Mesangial cell (primary cell): ENCODE results near the gene PCDHGA10. TPM values are rescaled to one million over a fixed set of nuclear protein-coding genes. Genes with fewer than 3 reads are reported as not detected.

ENCODE experiments used
- total RNA-seq: library from RNA; depleted of rRNA; stranded (reverse); fragments of >200 nt; gene quantifications from 2 replicates; pipeline ENCODE4 v1.2.3, GENCODE V29; 2015

Gene PCDHGA10
- total RNA-seq, result 2.8 and 10.5 TPM in 2 replicates

DNA sequence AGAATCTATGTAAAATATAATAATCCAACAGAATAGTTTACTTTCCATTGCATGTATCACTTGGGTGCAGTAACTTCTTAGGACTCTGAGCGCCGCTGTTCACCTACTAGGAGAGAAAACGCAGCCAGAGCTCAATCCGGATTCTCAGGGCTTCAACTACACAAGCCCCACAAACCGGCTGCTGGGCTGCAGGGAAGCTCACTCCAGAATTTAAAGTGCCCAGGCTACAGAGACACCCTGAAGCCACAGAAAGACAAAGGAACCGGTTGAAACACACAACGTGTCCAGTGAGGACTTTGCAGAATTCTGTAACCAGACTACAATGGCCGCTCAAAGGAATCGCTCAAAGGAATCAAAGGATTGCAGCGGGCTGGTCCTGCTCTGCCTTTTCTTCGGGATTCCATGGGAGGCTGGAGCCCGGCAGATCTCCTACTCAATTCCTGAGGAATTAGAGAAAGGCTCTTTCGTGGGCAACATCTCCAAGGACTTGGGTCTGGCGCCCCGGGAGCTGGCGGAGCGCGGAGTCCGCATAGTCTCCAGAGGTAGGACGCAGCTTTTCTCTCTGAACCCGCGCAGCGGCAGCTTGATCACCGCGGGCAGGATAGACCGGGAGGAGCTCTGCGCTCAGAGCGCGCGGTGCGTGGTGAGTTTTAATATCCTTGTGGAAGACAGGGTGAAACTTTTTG lies at the start of gene PCDHGA10:
Gene PCDHGA10 (plus strand): TSS at position 134 of the 686 bp plus-strand sequence. CDS start 189 bp downstream, at position 323.

DNA sequence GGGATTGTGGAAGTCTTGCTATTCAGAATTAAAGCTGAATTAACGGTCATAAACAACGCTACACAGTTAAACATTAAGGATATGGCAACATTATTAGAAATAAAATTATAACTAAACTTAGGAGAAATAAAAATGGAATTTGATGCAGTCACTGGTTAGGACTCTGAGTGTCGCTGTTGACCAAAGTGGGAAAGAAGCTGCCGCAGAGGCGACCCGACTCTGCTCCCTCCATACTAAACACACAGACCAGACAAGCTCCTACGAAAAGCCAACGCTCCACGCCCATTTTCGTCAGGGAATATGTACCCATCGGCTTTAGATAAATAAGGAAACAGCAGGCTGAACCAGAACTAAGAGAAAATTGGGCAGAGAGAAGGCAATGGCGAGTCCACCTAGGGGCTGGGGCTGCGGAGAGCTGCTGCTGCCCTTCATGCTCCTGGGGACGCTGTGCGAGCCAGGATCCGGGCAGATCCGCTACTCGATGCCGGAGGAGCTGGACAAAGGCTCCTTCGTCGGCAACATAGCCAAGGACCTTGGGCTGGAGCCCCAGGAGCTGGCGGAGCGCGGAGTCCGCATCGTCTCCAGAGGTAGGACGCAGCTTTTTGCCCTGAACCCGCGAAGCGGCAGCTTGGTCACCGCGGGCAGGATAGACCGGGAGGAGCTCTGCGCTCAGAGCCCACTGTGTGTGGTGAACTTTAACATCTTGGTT lies 48.7 kb upstream of the PCDHGA10 start, which contains the start of gene PCDHGA5:
Gene PCDHGA5 (plus strand): TSS at position 211 of the 709 bp plus-strand sequence. CDS start 169 bp downstream, at position 380.

DNA sequence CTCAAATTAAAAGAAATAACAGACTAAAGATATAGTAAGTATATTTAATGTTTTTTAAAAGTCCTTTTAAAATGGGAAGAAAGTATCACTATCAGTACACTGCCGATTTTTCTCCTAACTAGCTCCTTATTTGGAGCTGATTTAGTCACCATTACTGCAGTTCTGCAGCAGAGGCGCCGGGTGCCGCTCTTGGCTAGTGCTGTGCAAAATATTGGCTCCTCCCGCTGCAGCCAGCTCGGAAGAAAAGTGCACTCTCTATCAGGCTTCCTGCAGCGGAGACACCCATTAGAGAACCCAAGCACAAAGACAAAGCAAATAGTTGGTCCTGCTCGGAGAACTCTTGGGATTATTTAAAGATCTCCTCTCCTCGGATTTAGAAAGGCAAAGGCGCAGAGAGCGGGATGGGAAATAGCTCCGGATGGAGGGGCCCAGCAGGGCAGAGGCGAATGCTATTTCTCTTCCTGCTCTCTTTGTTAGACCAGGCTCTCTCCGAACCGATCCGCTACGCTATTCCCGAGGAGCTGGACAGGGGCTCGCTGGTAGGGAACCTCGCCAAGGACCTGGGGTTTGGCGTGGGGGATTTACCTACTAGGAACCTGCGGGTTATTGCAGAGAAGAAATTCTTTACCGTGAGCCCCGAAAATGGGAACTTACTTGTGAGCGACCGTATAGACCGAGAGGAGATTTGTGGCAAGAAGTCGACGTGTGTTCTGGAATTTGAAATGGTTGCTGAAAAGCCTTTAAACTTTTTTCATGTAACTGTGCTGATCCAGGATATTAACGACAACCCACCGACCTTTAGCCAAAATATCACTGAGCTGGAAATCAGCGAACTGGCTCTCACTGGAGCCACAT lies 42.6 kb upstream of the PCDHGA10 start, which contains the start of gene PCDHGB3:
Gene PCDHGB3 (plus strand): TSS at position 249 of the 855 bp plus-strand sequence. CDS start 153 bp downstream, at position 402.

DNA sequence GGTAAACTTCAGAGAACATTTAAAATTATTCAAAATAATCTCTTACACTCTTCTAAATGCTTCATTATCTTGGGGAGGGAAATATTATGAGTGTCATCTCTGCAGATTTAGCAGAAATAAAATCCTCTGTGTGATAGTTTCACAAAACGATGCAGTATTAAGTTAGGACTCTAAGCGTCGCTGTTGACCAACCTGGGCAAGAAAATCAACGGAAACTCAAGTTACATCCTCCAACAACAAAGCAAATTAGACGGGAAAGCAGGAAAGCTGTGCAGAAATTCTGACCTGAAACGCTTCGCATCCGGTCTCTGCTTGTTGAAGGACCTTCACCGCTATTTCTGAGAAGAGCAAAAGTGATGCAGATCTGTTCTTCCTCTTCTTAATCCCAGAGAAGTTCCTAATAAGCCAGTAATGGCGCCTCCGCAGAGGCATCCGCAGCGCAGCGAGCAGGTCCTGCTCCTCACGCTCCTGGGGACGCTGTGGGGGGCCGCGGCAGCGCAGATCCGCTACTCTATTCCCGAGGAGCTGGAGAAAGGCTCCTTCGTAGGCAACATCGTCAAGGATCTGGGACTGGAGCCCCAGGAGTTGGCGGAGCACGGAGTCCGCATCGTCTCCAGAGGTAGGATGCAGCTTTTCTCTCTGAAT lies 39.0 kb upstream of the PCDHGA10 start, which contains the start of gene PCDHGA6:
Gene PCDHGA6 (plus strand): TSS at position 219 of the 645 bp plus-strand sequence. CDS start 193 bp downstream, at position 412.

DNA sequence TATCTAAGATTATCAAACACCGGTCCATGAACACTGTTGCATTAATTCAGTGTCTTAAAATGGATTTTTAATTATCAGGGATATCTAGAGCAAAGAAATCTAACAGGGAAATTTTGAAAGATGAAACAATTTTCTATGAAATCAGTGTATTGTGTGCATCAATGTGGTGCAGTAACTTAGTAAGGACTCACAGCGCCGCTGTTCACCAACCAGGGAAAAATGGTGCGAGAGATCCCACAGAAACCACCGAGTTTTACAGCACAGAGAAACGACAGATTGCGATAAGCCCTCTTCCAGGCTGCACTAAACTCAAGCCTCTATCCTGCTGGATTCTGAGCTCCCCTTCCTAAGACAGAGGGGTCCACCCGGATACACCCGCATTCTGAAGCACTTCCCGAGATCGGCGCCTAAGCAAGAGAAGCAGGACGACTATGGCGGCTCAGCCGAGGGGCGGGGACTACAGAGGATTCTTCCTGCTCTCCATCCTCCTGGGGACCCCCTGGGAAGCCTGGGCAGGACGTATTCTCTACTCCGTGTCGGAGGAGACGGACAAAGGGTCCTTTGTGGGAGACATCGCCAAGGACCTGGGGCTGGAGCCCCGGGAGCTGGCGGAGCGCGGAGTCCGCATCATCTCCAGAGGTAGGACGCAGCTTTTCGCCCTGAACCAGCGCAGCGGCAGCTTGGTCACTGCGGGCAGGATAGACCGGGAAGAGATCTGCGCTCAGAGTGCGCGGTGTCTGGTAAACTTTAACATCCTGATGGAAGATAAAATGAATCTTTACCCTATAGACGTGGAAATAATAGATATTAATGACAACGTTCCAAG lies 30.1 kb upstream of the PCDHGA10 start, which contains the start of gene PCDHGA7:
Gene PCDHGA7 (plus strand): TSS at position 274 of the 826 bp plus-strand sequence. CDS start 158 bp downstream, at position 432.

DNA sequence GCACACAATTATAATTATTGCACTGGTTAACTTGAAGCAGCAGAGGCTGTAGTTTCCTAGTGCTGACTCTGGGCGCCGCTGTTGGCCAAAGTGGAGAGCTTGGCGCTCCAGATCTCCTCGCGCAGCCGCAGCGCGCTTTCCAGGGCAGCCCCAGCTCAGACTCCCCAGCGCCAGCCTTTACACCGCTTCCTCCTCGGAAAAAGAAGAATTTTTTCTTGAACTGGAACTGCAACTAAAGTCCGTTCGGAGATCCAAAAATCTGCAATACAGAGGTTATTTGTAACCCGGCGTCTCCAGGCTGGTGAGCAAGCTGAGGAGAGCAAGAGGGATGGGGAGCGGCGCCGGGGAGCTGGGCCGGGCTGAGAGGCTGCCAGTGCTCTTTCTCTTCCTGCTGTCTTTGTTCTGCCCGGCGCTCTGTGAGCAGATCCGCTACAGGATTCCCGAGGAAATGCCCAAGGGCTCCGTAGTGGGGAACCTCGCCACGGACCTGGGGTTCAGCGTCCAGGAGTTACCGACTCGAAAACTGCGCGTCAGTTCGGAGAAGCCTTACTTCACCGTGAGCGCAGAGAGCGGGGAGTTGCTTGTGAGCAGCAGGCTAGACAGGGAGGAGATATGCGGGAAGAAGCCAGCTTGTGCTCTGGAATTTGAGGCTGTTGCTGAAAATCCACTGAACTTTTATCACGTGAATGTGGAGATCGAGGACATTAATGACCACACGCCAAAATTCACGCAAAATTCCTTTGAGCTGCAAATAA lies 25.1 kb upstream of the PCDHGA10 start, which contains the start of gene PCDHGB4:
Gene PCDHGB4 (plus strand): TSS at position 142 of the 755 bp plus-strand sequence. CDS start 187 bp downstream, at position 329.

DNA sequence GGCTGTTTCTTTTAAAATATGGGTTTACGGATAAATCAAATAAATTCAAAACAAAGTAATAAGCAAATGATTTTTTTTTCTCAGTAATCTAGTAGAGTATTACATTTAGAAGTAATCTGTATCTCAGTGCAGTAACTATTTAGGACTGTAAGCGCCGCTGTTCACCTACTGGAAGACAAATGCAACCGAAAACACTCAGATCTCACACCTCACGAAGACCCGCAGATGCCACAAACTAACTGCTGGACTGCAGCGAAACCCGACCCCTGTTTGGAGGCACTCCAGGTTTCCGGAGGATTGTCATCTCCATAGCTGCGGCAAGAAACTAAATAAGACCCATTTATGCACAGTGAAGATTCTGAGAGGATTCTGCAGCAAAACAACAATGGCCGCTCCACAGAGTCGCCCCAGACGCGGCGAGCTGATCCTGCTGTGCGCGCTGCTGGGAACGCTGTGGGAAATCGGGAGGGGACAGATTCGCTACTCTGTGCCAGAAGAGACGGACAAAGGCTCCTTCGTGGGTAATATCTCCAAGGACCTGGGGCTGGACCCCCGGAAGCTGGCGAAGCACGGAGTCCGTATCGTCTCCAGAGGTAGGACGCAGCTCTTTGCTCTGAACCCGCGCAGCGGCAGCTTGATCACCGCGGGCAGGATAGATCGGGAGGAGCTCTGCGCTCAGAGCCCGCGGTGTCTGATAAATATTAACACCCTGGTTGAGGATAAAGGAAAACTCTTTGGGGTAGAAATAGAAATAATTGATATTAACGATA lies 20.2 kb upstream of the PCDHGA10 start, which contains the start of gene PCDHGA8:
Gene PCDHGA8 (plus strand): TSS at position 205 of the 770 bp plus-strand sequence. CDS start 181 bp downstream, at position 386.

DNA sequence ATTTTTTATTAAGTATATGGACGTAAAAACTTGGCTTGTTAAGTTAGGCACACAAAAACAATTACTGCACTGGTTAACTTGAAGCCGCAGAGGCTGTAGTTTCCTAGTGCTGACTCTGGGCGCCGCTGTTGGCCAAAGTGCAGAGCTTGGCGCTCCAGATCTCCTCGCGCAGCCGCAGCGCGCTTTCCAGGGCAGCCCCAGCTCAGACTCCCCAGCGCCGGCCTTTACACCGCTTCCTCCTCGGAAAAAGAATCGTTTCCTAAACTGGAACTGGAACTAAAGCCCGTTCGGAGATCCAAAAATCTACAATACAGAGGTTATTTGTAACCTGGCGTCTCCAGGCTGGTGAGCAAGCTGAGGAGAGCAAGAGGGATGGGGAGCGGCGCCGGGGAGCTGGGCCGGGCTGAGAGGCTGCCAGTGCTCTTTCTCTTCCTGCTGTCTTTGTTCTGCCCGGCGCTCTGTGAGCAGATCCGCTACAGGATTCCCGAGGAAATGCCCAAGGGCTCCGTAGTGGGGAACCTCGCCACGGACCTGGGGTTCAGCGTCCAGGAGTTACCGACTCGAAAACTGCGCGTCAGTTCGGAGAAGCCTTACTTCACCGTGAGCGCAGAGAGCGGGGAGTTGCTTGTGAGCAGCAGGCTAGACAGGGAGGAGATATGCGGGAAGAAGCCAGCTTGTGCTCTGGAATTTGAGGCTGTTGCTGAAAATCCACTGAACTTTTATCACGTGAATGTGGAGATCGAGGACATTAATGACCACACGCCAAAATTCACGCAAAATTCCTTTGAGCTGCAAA lies 14.8 kb upstream of the PCDHGA10 start, which contains the start of gene PCDHGB5:
Gene PCDHGB5 (plus strand): TSS at position 192 of the 796 bp plus-strand sequence. CDS start 181 bp downstream, at position 373.

DNA sequence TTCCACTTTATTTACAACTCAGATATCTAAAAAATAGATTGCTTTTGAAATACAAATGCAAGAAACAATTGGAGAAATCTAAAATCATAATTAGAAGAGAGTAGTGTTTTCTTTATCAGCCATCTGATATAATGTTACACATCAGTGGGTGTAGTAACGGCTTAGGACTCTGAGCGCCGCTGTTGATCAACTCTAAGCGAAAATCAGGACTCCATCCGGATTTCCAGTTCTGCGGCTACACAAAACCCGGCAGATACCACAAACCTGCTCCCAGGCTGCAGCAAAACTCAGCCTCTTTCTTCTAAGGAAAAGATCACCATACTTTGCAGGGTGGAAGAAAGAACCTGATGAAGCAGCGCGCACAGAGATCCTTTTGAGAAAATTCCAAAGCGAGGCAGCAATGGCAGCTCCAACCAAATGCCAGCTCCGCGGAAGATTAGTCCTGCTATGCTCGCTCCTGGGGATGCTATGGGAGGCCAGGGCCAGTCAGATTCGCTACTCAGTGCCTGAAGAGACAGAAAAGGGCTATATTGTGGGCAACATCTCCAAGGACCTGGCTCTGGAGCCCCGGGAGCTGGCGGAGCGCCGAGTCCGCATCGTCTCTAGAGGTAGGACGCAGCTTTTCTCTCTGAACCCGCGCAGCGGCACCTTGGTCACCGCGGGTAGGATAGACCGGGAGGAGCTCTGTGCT lies 10.1 kb upstream of the PCDHGA10 start, which contains the start of gene PCDHGA9:
Gene PCDHGA9 (plus strand): TSS at position 226 of the 691 bp plus-strand sequence. CDS start 175 bp downstream, at position 401.

DNA sequence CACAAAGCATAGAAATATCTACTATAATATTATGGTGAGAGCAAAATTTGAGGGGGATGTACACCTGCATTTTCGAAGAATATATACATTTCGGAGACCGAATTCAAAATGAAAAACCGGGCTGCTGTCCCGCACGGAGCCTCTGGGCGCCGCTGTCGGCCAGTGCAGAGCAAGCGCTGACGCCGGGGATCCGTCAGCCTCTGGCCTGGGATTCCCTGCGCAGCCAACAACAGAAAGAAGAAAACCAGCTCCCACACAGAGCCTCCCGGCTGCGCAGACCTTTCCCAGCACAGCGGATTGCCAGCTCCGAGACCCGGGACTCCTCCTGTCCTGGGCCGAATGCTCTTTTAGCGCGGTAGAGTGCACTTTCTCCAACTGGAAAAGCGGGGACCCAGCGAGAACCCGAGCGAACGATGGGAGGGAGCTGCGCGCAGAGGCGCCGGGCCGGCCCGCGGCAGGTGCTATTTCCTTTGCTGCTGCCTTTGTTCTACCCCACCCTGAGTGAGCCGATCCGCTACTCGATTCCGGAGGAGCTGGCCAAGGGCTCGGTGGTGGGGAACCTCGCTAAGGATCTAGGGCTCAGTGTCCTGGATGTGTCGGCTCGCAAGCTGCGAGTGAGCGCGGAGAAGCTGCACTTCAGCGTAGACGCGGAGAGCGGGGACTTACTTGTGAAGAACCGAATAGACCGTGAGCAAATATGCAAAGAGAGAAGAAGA lies 4.8 kb upstream of the PCDHGA10 start, which contains the start of gene PCDHGB6:
Gene PCDHGB6 (plus strand): TSS at position 232 of the 716 bp plus-strand sequence. CDS start 182 bp downstream, at position 414.

DNA sequence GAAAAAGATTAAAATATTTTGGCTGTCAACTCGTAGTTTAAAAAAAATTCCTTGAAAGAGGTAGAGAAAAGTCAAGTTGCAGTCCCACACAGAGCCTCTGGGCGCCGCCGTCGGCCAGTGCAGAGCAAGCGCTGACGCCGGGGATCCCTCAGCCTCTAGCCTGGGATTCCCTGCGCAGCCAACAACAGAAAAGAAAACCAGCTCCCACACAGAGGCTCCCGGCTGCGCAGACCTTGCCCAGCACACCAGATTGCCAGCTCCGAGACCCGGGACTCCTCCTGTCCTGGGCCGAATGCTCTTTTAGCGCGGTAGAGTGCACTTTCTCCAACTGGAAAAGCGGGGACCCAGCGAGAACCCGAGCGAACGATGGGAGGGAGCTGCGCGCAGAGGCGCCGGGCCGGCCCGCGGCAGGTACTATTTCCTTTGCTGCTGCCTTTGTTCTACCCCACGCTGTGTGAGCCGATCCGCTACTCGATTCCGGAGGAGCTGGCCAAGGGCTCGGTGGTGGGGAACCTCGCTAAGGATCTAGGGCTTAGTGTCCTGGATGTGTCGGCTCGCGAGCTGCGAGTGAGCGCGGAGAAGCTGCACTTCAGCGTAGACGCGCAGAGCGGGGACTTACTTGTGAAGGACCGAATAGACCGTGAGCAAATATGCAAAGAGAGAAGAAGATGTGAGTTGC lies 4.8 kb downstream of the PCDHGA10 start, which contains the start of gene PCDHGB7:
Gene PCDHGB7 (plus strand): TSS at position 184 of the 679 bp plus-strand sequence. CDS start 183 bp downstream, at position 367.

DNA sequence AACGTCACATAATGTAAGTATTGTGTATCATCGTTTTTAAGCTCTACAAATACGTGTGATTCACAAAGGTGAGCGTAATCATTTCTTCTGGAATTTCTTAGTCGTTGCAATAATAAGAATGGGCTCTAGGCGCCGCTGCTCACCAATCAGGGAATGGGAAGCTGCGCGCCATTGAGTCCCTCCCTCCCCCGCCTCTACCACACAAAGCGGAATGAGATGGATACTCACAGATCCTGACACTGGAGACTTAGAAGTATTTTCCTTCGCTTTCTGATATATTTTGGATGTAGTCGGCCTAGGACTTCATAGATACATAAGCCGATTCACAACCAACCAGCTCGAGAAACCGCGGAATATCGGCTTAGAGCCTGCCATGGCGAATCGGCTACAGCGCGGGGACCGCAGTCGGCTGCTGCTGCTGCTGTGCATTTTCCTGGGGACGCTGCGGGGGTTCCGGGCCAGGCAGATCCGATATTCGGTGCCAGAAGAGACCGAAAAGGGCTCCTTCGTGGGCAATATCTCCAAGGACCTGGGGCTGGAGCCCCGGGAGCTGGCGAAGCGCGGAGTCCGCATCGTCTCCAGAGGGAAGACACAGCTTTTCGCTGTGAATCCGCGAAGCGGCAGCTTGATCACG lies 8.2 kb downstream of the PCDHGA10 start, which contains the start of gene PCDHGA11:
Gene PCDHGA11 (plus strand): TSS at position 197 of the 634 bp plus-strand sequence. CDS start 177 bp downstream, at position 374.

DNA sequence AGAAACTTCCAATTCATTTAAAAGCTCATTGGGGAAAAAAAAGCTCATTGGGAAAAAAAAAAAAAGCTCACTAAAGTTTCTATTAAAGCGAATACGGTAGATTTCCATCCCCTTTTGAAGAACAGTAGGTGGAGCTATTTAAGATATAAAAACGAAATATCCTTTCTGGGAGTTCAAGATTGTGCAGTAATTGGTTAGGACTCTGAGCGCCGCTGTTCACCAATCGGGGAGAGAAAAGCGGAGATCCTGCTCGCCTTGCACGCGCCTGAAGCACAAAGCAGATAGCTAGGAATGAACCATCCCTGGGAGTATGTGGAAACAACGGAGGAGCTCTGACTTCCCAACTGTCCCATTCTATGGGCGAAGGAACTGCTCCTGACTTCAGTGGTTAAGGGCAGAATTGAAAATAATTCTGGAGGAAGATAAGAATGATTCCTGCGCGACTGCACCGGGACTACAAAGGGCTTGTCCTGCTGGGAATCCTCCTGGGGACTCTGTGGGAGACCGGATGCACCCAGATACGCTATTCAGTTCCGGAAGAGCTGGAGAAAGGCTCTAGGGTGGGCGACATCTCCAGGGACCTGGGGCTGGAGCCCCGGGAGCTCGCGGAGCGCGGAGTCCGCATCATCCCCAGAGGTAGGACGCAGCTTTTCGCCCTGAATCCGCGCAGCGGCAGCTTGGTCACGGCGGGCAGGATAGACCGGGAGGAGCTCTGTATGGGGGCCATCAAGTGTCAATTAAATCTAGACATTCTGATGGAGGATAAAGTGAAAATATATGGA lies 17.7 kb downstream of the PCDHGA10 start, which contains the start of gene PCDHGA12:
Gene PCDHGA12 (plus strand): TSS at position 176 of the 782 bp plus-strand sequence. CDS start 253 bp downstream, at position 429.

